ENCODE data around the gene FRMD4A. TPM values are rescaled to one million over a fixed set of nuclear protein-coding genes. Genes with fewer than 3 reads are reported as not detected.
A peak's percentile ranks its signal among the peaks of the same experiment; 100 is the strongest.
"Not testable (repeated sequence)": the region's sequence is repeated elsewhere in the genome, so short reads cannot be mapped to it uniquely, and the experiment has no call there.

The FRMD4A gene
- total RNA-seq, 1 donor from 2014 or later: 28.2 TPM

- no peak for TF ChIP-seq CTCF (IDR thresholded peaks at IDR 0.05; ENCODE audit: insufficient read depth, low read length, poor library complexity, severe bottlenecking)
- no peak overlapping the region for H3K4me3 ChIP-seq (ENCODE audit: low read depth, low read length)
- no peak for DNase-seq (ENCODE audit: low read depth)
- H3K36me3 ChIP-seq (ENCODE audit: control insufficient read depth, insufficient read depth, low read length): no peaks in the 10 kb centered on the region
- H3K27me3 ChIP-seq (ENCODE audit: control insufficient read depth, insufficient read depth, low read length): no peaks in the 10 kb centered on the region
Observed at GRCh38 chr10:13787015-13787421, 543.7 kb downstream of the FRMD4A start.

- DNase-seq (ENCODE audit: low read depth): no peak
- no peaks in the 10 kb centered on the region for H3K27me3 ChIP-seq (ENCODE audit: control insufficient read depth, insufficient read depth, low read length)
- H3K4me3 ChIP-seq (ENCODE audit: low read depth, low read length): no peak overlapping the region
- no peaks in the 10 kb centered on the region for H3K36me3 ChIP-seq (ENCODE audit: control insufficient read depth, insufficient read depth, low read length)
- no peak for TF ChIP-seq CTCF (IDR thresholded peaks at IDR 0.05; ENCODE audit: insufficient read depth, low read length, poor library complexity, severe bottlenecking)
Observed at GRCh38 chr10:13784067-13784466, 546.7 kb downstream of the FRMD4A start.

- no peaks in the 10 kb centered on the region for H3K27me3 ChIP-seq (ENCODE audit: control insufficient read depth, insufficient read depth, low read length)
- DNase-seq (ENCODE audit: low read depth): no peak
- no peak for TF ChIP-seq CTCF (IDR thresholded peaks at IDR 0.05; ENCODE audit: insufficient read depth, low read length, poor library complexity, severe bottlenecking)
- no peaks in the 10 kb centered on the region for H3K36me3 ChIP-seq (ENCODE audit: control insufficient read depth, insufficient read depth, low read length)
- no peak overlapping the region for H3K4me3 ChIP-seq (ENCODE audit: low read depth, low read length)
Observed at GRCh38 chr10:13779748-13780147, 551.0 kb downstream of the FRMD4A start.

GRCh38 chr10:13778693-13778960 lies 552.1 kb downstream of the FRMD4A start:
- not testable (repeated sequence) for H3K27me3 ChIP-seq (ENCODE audit: control insufficient read depth, insufficient read depth, low read length); H3K36me3 ChIP-seq (ENCODE audit: control insufficient read depth, insufficient read depth, low read length); H3K4me3 ChIP-seq (ENCODE audit: low read depth, low read length); DNase-seq (ENCODE audit: low read depth)

- H3K27me3 ChIP-seq (ENCODE audit: control insufficient read depth, insufficient read depth, low read length): no peaks in the 10 kb centered on the region
- DNase-seq (ENCODE audit: low read depth): no peak
- no peaks in the 10 kb centered on the region for H3K36me3 ChIP-seq (ENCODE audit: control insufficient read depth, insufficient read depth, low read length)
- no peak overlapping the region for H3K4me3 ChIP-seq (ENCODE audit: low read depth, low read length)
- no peak for TF ChIP-seq CTCF (IDR thresholded peaks at IDR 0.05; ENCODE audit: insufficient read depth, low read length, poor library complexity, severe bottlenecking)
Observed at GRCh38 chr10:13776861-13777311, 553.8 kb downstream of the FRMD4A start.

GRCh38 chr10:13775786-13776775 lies 554.6 kb downstream of the FRMD4A start:
- Histone ChIP-seq H3K27me3 (ENCODE audit: control insufficient read depth, insufficient read depth, low read length) (no peaks in the 10 kb centered on the region), H3K36me3 (ENCODE audit: control insufficient read depth, insufficient read depth, low read length) (no peaks in the 10 kb centered on the region), H3K4me3 (ENCODE audit: low read depth, low read length) (no peak overlapping the region)
- peak; percentile 53 for DNase-seq (ENCODE audit: low read depth)
- no peak for TF ChIP-seq CTCF (IDR thresholded peaks at IDR 0.05; ENCODE audit: insufficient read depth, low read length, poor library complexity, severe bottlenecking)
